Cardiac fibroblast (primary cell): ENCODE measurements around the gene HNRNPAB.
A peak's percentile ranks its signal among the peaks of the same experiment; 100 is the strongest.

ENCODE experiments used
- DNase-seq, 2 donors: peaks; one replicate each; pipeline versions ENCODE4 v3.0.0 to v3.0.0-alpha.2; 2010; ENCODE audit warnings: low read depth in 2 of 2
- H3K4me3 ChIP-seq, 2 donors: replicated peaks in 1 of 2; 1 replicate in 1 of 2; 2 replicates in 1 of 2; pipeline ENCODE4 v1.5.1; 2011; ENCODE audit warnings: low read depth in 2 of 2, low read length in 2 of 2, mild to moderate bottlenecking in 2 of 2, moderate library complexity in 1 of 2
- TF ChIP-seq, protein P1 (sequence below): IDR thresholded peaks from one replicate; pipeline ENCODE4 v1.5.1; 2011; ENCODE audit warnings: low read depth, mild to moderate bottlenecking, low read length, inconsistent platforms

HNRNPAB gene

DNA sequence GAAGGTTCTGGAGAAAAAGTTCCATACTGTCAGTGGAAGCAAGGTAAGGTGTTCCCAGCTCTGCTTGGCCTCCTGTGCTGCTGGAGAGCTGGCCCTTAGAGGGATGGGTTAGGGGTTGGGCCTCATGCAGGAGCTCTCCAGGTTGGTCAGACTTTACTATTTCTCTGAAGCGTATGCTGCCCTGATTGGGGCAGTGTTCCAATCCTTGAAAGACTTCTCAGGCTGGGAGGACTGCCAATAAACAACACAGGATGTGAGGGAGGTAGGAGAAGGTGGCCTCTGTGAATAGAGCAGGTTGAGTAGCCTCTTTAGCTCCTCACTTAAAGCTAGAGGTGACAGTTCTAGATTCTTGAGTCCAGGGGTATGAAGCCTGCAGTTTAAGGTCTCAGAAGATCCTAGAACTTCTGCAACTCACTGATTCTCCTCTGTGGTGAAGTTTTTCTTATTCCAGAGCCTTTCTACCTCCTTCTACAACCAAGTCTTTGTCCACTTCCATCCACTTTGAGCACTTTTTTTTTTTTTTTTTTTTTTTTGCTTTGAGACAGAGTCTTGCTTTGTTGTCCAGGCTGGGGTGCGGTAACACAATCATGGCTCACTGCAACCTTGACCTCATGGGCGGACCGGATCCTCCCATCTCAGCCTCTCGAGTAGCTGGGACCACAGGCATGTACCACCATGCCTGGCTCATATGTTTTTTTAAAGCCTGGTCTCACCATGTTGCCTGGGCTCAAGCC, 3.0 kb downstream of the HNRNPAB start:
- peak overlapping the region in 1 of 2 donors; percentile 73 for H3K4me3 ChIP-seq
- peak; percentile 69 to 83 for DNase-seq
- TF ChIP-seq, protein P1, sequence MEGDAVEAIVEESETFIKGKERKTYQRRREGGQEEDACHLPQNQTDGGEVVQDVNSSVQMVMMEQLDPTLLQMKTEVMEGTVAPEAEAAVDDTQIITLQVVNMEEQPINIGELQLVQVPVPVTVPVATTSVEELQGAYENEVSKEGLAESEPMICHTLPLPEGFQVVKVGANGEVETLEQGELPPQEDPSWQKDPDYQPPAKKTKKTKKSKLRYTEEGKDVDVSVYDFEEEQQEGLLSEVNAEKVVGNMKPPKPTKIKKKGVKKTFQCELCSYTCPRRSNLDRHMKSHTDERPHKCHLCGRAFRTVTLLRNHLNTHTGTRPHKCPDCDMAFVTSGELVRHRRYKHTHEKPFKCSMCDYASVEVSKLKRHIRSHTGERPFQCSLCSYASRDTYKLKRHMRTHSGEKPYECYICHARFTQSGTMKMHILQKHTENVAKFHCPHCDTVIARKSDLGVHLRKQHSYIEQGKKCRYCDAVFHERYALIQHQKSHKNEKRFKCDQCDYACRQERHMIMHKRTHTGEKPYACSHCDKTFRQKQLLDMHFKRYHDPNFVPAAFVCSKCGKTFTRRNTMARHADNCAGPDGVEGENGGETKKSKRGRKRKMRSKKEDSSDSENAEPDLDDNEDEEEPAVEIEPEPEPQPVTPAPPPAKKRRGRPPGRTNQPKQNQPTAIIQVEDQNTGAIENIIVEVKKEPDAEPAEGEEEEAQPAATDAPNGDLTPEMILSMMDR: no peak

DNA sequence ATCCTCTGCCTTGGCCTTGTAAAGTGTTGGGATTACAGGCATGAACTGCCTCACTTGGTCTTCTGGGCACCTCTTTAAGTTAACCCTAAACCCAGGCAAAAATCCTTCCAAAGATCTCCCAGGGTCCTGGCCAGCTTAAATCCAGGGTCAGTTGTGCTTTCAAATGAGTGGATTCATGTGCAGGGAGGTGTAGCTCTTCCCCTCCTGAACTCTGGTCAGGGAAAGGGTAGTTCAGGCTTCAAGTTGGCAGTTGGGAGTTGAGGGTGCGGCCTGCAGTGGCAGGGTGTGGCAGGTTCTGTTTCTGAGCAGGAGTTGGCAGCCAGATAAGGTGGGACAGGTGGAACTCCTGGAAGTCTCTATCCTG, 3.6 kb downstream of the HNRNPAB start:
- DNase-seq: no peak
- TF ChIP-seq, protein P1: no peak
- no peak overlapping the region for H3K4me3 ChIP-seq

DNA sequence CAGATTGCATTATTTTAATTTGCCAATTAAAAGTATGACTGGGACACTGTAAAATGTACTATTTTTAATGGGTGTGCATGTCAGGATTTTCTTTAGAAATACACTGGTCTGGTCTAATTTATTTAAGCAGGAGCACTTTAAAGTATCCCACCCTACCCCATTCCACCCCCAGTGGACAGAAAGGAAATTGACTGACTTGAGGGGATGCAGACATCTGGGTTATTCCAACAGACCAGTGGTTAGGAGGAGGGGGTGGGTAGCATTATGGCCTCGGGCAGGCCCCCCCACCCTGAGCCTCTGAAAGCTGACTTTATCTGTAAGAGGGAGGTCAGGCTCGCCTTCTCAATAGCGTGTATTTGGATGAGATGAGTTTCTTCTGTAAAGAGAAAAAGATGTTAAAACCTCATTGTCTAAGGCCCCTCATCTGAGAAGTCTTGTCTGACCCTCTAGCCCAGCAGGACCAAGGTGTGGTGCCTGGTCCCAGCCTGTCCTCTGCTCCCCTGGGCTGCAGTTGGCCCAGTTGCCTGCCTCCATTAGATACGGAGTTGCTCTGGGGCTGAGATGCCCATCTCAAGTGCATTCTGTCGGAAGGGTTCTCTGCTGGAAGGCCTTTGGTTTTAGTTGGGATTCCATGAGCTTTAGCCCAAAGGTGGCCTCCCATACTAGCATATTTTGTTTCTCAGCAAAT, 4.4 kb downstream of the HNRNPAB start:
- no peak overlapping the region for H3K4me3 ChIP-seq
- TF ChIP-seq, protein P1: no peak
- no peak for DNase-seq

DNA sequence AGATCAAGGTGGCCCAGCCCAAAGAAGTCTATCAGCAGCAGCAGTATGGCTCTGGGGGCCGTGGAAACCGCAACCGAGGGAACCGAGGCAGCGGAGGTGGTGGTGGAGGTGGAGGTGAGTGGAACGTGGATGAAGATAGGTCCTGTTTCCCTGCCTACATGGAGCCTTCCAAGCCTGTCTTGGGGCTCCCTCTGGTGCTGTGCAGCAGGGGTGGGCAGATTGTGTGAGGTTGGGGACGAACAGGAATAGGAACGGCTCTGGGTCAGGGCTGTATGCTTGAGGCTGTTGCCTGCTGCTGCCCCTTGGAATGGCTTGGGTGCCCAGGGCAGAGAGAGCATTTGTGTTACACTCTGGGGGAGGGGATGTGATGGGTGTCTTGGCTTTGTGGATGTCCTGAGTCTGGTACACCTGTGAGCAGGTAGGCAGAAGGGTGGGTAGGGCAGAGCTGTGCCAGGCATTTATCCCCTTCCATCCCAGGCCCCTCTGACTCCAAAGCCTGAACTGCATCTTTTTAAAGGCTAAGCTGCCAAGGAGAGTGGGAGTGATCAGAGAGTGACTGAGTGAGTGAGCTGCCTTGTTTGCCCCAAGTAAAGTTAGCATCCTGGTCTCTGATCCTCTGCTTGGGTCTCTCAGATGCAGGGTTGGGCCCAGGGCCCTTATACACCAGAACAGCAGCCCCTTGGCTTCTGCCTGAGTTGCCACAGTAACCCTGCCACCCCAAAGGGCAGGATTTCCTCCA, 5.2 kb downstream of the HNRNPAB start:
- no peak overlapping the region for H3K4me3 ChIP-seq
- TF ChIP-seq, protein P1: no peak
- no peak for DNase-seq

DNA sequence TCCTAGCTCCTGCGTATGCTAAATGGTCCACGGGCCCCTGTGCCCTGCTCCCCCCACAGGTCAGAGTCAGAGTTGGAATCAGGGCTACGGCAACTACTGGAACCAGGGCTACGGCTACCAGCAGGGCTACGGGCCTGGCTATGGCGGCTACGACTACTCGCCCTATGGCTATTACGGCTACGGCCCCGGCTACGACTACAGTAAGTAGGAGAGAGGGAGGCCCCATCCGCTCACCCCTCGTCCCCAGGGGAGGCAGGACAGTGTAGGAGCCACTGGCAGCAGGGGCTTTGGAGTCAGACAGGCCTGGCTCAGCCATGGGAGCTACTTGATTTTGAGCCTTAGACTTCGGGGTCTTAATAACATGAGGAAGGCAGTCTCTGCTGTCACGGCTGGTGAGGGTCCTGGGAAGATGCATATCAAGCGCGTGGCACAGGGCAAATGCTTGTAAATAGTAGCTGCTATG, 5.8 kb downstream of the HNRNPAB start:
- no peak for DNase-seq
- TF ChIP-seq, protein P1: no peak
- H3K4me3 ChIP-seq: no peak overlapping the region

DNA sequence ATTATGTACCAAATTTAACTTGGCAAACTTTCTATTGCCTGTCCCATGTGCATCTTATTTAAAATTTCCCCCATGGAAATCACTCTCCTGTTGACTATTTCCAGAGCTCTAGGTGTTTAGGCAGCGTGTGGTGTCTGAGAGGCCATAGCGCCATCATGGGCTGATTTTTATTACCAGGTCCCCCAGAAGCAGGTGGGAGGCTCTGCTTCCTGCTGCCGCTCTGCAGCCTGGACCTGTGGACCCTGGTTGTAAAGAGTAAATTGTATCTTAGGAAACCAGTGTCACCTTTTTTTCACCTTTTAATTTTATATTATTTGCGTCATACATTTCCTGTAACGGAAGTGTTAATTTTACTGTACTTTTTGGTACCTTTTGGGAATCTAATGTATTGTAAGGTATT, 6.4 kb downstream of the HNRNPAB start:
- TF ChIP-seq, protein P1: no peak
- no peak overlapping the region for H3K4me3 ChIP-seq

More for the DNA sequence above, 6.4 kb downstream of the HNRNPAB start:
- no peak for DNase-seq
